WTC11 (cell line): Measurements from ENCODE around the gene AQP12A. TPM values are rescaled to one million over a fixed set of nuclear protein-coding genes. Genes with fewer than 3 reads are reported as not detected.

Experiments used
- ATAC-seq: fragments of 200-7000 bp; cut with Tn5 transposase; 2 replicates; pipeline ENCODE4 v1.10.0; 2021; ENCODE audit warnings: mild to moderate bottlenecking, moderate library complexity
- CTCF ChIA-PET: fragments of 300-600 bp; sonication (Branson Sonifier 250); formaldehyde crosslinking; loops from one replicate; lab custom pipeline; 2021; ENCODE audit warnings: antibody characterized with exemption; lab: Charles Lee
- POLR2A ChIA-PET: fragments of 350-600 bp; sonication (Branson Sonifier 250); formaldehyde crosslinking; loops from one replicate; lab custom pipeline; 2021; ENCODE audit warnings: antibody characterized with exemption; lab: Charles Lee
- DNase-seq: peaks from one replicate; pipeline ENCODE4 v3.0.0; 2021; ENCODE audit warnings: low spot score
- H3K27ac Mint-ChIP-seq: 2 replicates; pipeline ENCODE4 v1.8.0; 2021; ENCODE audit warnings: mixed read lengths
- H3K27me3 Mint-ChIP-seq: 2 replicates; pipeline ENCODE4 v1.8.0; 2021; ENCODE audit warnings: low read depth, mild to moderate bottlenecking, moderate library complexity, mixed read lengths
- H3K36me3 Mint-ChIP-seq: 2 replicates; pipeline ENCODE4 v1.8.0; 2021; ENCODE audit warnings: mixed read lengths
- H3K4me1 Mint-ChIP-seq: 2 replicates; pipeline ENCODE4 v1.8.0; 2022; ENCODE audit warnings: mixed read lengths
- H3K4me3 Mint-ChIP-seq: 2 replicates; pipeline ENCODE4 v1.8.0; 2021; ENCODE audit warnings: mild to moderate bottlenecking, moderate library complexity, mixed read lengths
- H3K9me3 Mint-ChIP-seq: 2 replicates; pipeline ENCODE4 v1.8.0; 2021; ENCODE audit warnings: mixed read lengths
- EMX1 ChIP-seq: fragments of 250-450 bp; sonication (Bioruptor Pico); IDR thresholded peaks from 2 replicates; pipeline ENCODE4 v1.8.0; 2021; ENCODE audit warnings: mild to moderate bottlenecking
- GABPB1 ChIP-seq: sonication (generic); formaldehyde crosslinking; IDR thresholded peaks from 2 replicates; pipeline ENCODE4 v1.8.1; 2023; ENCODE audit warnings: mild to moderate bottlenecking, missing genetic modification reagents
- GRHL2 ChIP-seq: fragments of 250-450 bp; sonication (Bioruptor Pico); IDR thresholded peaks from 2 replicates; pipeline ENCODE4 v1.8.0; 2022; ENCODE audit warnings: mild to moderate bottlenecking, moderate library complexity; ENCODE audit not compliant: insufficient replicate concordance, severe bottlenecking
- MXD4 ChIP-seq: fragments of 250-450 bp; sonication (Bioruptor Pico); IDR thresholded peaks from 2 replicates; pipeline ENCODE4 v1.8.0; 2021; ENCODE audit warnings: mild to moderate bottlenecking, moderate library complexity, borderline replicate concordance
- PRRX2 ChIP-seq: fragments of 250-450 bp; sonication (Bioruptor Pico); IDR thresholded peaks from 2 replicates; pipeline ENCODE4 v1.8.0; 2021; ENCODE audit warnings: mild to moderate bottlenecking
- ZNF263 ChIP-seq: sonication (generic); formaldehyde crosslinking; IDR thresholded peaks from 2 replicates; pipeline ENCODE4 v1.8.1; 2022; ENCODE audit warnings: low read depth, mild to moderate bottlenecking, moderate library complexity, missing genetic modification reagents
- ZNF317 ChIP-seq: sonication (generic); formaldehyde crosslinking; IDR thresholded peaks from 2 replicates; pipeline ENCODE4 v1.8.1; 2023; ENCODE audit warnings: low read depth, mild to moderate bottlenecking, moderate library complexity, missing genetic modification reagents, borderline replicate concordance
- ZNF396 ChIP-seq: fragments of 250-450 bp; sonication (Bioruptor Pico); IDR thresholded peaks from 2 replicates; pipeline ENCODE4 v1.8.0; 2021; ENCODE audit warnings: mild to moderate bottlenecking, moderate library complexity, borderline replicate concordance
- total RNA-seq: library from RNA; stranded (reverse); gene quantifications from 3 replicates; pipeline ENCODE4 v1.2.3, GENCODE V29; 2021
- TF ChIP-seq, protein P1 (sequence below): fragments of 250-450 bp; sonication (Bioruptor Pico); IDR thresholded peaks from 2 replicates; pipeline ENCODE4 v1.9.0; 2021; ENCODE audit warnings: mild to moderate bottlenecking, borderline replicate concordance
- TF ChIP-seq, protein P2 (sequence below): sonication (generic); formaldehyde crosslinking; IDR thresholded peaks from 2 replicates; pipeline ENCODE4 v1.8.1; 2023; ENCODE audit warnings: mild to moderate bottlenecking, missing genetic modification reagents
- TF ChIP-seq, protein P3 (sequence below): fragments of 250-450 bp; sonication (Bioruptor Pico); conservative IDR thresholded peaks from 2 replicates; pipeline ENCODE4 v1.9.0; 2021; ENCODE audit warnings: mild to moderate bottlenecking
- TF ChIP-seq, protein P4 (sequence below): fragments of 250-450 bp; sonication (Bioruptor Pico); IDR thresholded peaks from 2 replicates; pipeline ENCODE4 v1.8.0; 2021; ENCODE audit warnings: mild to moderate bottlenecking
- TF ChIP-seq, protein P5 (sequence below): sonication (generic); formaldehyde crosslinking; IDR thresholded peaks from 2 replicates; pipeline ENCODE4 v1.8.1; 2022; ENCODE audit warnings: mild to moderate bottlenecking, missing genetic modification reagents, moderate library complexity, borderline replicate concordance
- TF ChIP-seq, protein P6 (sequence below): sonication (generic); formaldehyde crosslinking; IDR thresholded peaks from 2 replicates; pipeline ENCODE4 v1.8.0; 2023; ENCODE audit warnings: missing genetic modification reagents, mild to moderate bottlenecking, borderline replicate concordance
- TF ChIP-seq, protein P7 (sequence below): sonication (generic); formaldehyde crosslinking; IDR thresholded peaks from 2 replicates; pipeline ENCODE4 v1.8.0; 2023; ENCODE audit warnings: mild to moderate bottlenecking, missing genetic modification reagents

Gene AQP12A
- total RNA-seq, 1 experiment from 2014 or later, result not detected

DNA sequence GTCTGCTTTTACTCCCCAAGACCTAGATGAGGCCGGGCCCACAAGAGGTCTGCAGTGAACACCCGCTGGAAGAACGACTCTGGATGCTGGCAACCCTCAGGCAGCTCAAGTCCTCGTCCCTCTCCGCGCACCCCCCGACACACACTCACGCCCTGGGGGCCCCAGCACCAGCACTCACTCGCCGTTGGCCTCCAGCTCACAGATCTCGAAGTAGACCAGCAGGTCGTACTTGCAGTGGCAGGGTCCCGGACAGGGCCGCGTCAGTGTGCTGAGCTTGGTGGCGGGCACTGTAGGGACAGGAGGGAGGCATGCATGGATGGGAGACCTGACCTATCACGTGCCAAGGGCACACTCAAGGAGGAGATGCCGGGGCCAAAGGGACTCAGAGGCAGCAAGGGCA, 49.4 kb downstream of the AQP12A start:
- no peak for DNase-seq
- Mint-ChIP-seq H3K27ac (no peak overlapping the region), H3K27me3 (no peaks in the 10 kb centered on the region), H3K36me3 (peaks cover 53% of the 10 kb centered on the region), H3K4me1 (no peaks in the 10 kb centered on the region), H3K9me3 (no peaks in the 10 kb centered on the region), H3K4me3 (no peak overlapping the region)
- TF ChIP-seq, protein P1, sequence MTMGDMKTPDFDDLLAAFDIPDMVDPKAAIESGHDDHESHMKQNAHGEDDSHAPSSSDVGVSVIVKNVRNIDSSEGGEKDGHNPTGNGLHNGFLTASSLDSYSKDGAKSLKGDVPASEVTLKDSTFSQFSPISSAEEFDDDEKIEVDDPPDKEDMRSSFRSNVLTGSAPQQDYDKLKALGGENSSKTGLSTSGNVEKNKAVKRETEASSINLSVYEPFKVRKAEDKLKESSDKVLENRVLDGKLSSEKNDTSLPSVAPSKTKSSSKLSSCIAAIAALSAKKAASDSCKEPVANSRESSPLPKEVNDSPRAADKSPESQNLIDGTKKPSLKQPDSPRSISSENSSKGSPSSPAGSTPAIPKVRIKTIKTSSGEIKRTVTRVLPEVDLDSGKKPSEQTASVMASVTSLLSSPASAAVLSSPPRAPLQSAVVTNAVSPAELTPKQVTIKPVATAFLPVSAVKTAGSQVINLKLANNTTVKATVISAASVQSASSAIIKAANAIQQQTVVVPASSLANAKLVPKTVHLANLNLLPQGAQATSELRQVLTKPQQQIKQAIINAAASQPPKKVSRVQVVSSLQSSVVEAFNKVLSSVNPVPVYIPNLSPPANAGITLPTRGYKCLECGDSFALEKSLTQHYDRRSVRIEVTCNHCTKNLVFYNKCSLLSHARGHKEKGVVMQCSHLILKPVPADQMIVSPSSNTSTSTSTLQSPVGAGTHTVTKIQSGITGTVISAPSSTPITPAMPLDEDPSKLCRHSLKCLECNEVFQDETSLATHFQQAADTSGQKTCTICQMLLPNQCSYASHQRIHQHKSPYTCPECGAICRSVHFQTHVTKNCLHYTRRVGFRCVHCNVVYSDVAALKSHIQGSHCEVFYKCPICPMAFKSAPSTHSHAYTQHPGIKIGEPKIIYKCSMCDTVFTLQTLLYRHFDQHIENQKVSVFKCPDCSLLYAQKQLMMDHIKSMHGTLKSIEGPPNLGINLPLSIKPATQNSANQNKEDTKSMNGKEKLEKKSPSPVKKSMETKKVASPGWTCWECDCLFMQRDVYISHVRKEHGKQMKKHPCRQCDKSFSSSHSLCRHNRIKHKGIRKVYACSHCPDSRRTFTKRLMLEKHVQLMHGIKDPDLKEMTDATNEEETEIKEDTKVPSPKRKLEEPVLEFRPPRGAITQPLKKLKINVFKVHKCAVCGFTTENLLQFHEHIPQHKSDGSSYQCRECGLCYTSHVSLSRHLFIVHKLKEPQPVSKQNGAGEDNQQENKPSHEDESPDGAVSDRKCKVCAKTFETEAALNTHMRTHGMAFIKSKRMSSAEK, result no peak
- ChIA-PET CTCF (no interaction called here), POLR2A (no interaction called here)
- ATAC-seq, result no peak

DNA sequence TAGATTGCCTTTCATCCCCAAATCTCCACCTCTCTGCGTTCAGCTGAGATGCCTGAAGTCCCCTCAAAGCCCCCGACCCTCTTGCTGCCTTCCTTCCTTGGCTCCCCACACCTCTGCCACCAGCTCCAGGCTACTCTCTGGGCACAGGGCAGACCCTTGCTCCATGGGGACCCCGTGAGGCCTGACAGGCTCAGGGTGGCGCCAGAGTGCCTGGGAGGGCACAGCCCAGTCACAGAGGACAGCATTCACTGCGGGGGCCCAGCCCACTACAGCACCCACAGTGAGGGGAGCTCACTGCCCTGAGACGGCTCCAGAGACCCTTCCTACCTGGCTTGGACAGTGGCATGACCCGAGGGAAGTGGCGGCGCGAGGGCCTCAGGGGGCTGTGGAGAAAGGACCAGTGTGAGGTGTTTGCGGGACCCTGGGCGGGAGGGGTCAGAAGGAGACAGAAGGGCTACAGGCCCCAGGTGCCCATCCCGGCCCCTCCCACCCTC, 51.0 kb downstream of the AQP12A start:
- Mint-ChIP-seq H3K9me3 (no peaks in the 10 kb centered on the region), H3K4me1 (no peaks in the 10 kb centered on the region), H3K27me3 (no peaks in the 10 kb centered on the region), H3K36me3 (peaks cover 61% of the 10 kb centered on the region), H3K4me3 (no peak overlapping the region), H3K27ac (peak overlapping the region; percentile 20; the same call in 1 of the 2 replicates)
- POLR2A ChIA-PET, result no interaction called here
- DNase-seq (peak; percentile 26), ATAC-seq (peak; percentile 51)
- CTCF ChIA-PET, result interaction anchor here (0.5 to 1.3 kb wide), 3 partner anchors 13 to 98 kb away, joined by 3 to 5 read pairs (median 4); no protein-coding TSS in a partner anchor
- TF ChIP-seq ZNF317 (CRISPR knock-in tag), result no peak
- TF ChIP-seq, protein P2, sequence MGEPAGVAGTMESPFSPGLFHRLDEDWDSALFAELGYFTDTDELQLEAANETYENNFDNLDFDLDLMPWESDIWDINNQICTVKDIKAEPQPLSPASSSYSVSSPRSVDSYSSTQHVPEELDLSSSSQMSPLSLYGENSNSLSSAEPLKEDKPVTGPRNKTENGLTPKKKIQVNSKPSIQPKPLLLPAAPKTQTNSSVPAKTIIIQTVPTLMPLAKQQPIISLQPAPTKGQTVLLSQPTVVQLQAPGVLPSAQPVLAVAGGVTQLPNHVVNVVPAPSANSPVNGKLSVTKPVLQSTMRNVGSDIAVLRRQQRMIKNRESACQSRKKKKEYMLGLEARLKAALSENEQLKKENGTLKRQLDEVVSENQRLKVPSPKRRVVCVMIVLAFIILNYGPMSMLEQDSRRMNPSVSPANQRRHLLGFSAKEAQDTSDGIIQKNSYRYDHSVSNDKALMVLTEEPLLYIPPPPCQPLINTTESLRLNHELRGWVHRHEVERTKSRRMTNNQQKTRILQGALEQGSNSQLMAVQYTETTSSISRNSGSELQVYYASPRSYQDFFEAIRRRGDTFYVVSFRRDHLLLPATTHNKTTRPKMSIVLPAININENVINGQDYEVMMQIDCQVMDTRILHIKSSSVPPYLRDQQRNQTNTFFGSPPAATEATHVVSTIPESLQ (CRISPR knock-in tag), result no peak
- TF ChIP-seq PRRX2 (CRISPR knock-in tag), result no peak
- TF ChIP-seq, protein P3, sequence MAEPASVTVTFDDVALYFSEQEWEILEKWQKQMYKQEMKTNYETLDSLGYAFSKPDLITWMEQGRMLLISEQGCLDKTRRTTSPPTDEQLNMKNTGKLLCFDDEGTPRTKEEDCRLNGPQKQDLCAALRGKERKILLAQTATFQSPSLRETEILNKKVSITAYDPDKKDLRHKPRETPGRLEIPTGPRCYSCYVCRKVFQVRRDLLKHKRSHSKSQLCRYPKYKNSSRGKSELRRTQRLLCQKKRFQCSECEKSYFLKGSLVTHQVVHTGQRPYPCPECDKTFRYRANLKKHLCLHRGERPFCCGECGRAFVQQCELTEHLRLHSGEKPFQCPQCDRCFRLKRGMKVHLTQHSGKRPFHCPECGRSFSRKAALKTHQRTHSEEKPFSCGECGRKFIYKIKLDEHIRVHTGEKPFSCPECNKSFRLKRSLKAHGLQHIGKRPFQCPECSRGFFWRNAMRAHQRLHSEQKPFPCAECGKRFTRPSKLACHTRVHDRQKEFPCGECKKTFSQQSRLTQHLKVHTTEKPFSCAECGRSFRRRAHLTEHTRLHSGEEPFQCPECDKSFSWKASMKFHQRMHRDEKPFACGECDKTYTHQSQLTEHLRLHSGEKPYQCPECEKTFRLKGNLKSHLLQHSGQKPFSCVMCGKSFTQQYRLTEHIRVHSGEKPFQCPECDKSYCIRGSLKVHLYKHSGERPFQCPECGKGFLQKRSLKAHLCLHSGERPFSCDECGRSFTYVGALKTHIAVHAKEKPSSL (CRISPR knock-in tag), result no peak
- TF ChIP-seq GRHL2 (CRISPR knock-in tag), result no peak
- no peak for TF ChIP-seq EMX1 (CRISPR knock-in tag)
- TF ChIP-seq ZNF263 (CRISPR knock-in tag), result no peak
- TF ChIP-seq, protein P4, sequence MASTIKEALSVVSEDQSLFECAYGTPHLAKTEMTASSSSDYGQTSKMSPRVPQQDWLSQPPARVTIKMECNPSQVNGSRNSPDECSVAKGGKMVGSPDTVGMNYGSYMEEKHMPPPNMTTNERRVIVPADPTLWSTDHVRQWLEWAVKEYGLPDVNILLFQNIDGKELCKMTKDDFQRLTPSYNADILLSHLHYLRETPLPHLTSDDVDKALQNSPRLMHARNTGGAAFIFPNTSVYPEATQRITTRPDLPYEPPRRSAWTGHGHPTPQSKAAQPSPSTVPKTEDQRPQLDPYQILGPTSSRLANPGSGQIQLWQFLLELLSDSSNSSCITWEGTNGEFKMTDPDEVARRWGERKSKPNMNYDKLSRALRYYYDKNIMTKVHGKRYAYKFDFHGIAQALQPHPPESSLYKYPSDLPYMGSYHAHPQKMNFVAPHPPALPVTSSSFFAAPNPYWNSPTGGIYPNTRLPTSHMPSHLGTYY, result no peak
- TF ChIP-seq, protein P5, sequence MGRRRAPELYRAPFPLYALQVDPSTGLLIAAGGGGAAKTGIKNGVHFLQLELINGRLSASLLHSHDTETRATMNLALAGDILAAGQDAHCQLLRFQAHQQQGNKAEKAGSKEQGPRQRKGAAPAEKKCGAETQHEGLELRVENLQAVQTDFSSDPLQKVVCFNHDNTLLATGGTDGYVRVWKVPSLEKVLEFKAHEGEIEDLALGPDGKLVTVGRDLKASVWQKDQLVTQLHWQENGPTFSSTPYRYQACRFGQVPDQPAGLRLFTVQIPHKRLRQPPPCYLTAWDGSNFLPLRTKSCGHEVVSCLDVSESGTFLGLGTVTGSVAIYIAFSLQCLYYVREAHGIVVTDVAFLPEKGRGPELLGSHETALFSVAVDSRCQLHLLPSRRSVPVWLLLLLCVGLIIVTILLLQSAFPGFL (CRISPR knock-in tag), result no peak
- TF ChIP-seq ZNF396 (CRISPR knock-in tag), result no peak
- TF ChIP-seq MXD4 (CRISPR knock-in tag), result no peak
- no peak for TF ChIP-seq GABPB1 (CRISPR knock-in tag)
- TF ChIP-seq, protein P6, sequence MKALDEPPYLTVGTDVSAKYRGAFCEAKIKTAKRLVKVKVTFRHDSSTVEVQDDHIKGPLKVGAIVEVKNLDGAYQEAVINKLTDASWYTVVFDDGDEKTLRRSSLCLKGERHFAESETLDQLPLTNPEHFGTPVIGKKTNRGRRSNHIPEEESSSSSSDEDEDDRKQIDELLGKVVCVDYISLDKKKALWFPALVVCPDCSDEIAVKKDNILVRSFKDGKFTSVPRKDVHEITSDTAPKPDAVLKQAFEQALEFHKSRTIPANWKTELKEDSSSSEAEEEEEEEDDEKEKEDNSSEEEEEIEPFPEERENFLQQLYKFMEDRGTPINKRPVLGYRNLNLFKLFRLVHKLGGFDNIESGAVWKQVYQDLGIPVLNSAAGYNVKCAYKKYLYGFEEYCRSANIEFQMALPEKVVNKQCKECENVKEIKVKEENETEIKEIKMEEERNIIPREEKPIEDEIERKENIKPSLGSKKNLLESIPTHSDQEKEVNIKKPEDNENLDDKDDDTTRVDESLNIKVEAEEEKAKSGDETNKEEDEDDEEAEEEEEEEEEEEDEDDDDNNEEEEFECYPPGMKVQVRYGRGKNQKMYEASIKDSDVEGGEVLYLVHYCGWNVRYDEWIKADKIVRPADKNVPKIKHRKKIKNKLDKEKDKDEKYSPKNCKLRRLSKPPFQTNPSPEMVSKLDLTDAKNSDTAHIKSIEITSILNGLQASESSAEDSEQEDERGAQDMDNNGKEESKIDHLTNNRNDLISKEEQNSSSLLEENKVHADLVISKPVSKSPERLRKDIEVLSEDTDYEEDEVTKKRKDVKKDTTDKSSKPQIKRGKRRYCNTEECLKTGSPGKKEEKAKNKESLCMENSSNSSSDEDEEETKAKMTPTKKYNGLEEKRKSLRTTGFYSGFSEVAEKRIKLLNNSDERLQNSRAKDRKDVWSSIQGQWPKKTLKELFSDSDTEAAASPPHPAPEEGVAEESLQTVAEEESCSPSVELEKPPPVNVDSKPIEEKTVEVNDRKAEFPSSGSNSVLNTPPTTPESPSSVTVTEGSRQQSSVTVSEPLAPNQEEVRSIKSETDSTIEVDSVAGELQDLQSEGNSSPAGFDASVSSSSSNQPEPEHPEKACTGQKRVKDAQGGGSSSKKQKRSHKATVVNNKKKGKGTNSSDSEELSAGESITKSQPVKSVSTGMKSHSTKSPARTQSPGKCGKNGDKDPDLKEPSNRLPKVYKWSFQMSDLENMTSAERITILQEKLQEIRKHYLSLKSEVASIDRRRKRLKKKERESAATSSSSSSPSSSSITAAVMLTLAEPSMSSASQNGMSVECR (CRISPR knock-in tag), result no peak
- TF ChIP-seq, protein P7, sequence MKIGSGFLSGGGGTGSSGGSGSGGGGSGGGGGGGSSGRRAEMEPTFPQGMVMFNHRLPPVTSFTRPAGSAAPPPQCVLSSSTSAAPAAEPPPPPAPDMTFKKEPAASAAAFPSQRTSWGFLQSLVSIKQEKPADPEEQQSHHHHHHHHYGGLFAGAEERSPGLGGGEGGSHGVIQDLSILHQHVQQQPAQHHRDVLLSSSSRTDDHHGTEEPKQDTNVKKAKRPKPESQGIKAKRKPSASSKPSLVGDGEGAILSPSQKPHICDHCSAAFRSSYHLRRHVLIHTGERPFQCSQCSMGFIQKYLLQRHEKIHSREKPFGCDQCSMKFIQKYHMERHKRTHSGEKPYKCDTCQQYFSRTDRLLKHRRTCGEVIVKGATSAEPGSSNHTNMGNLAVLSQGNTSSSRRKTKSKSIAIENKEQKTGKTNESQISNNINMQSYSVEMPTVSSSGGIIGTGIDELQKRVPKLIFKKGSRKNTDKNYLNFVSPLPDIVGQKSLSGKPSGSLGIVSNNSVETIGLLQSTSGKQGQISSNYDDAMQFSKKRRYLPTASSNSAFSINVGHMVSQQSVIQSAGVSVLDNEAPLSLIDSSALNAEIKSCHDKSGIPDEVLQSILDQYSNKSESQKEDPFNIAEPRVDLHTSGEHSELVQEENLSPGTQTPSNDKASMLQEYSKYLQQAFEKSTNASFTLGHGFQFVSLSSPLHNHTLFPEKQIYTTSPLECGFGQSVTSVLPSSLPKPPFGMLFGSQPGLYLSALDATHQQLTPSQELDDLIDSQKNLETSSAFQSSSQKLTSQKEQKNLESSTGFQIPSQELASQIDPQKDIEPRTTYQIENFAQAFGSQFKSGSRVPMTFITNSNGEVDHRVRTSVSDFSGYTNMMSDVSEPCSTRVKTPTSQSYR (CRISPR knock-in tag), result no peak
